Lower lobe of right lung (tissue), 2 donors: Measurements from ENCODE around the gene ASIC2. TPM values are rescaled to one million over a fixed set of nuclear protein-coding genes. Genes with fewer than 3 reads are reported as not detected.

Experiments
- ATAC-seq, 2 donors: fragments of 200-7000 bp; cut with Tn5 transposase; one replicate each; pipeline ENCODE4 v1.9.1; 2020 to 2022; ENCODE audit warnings: mild to moderate bottlenecking in 2 of 2, moderate library complexity in 2 of 2
- DNase-seq: peaks from one replicate; pipeline ENCODE4 v3.0.0-alpha.2; 2020
- H3K27ac ChIP-seq: fragments of 200-600 bp; one replicate; pipeline ENCODE4 v1.8.0; 2022
- H3K27me3 ChIP-seq: fragments of 200-600 bp; one replicate; pipeline ENCODE4 v1.8.0; 2022; ENCODE audit warnings: low read depth
- H3K36me3 ChIP-seq: fragments of 200-600 bp; one replicate; pipeline ENCODE4 v1.8.0; 2022; ENCODE audit warnings: mild to moderate bottlenecking
- H3K4me1 ChIP-seq: fragments of 200-600 bp; one replicate; pipeline ENCODE4 v1.8.0; 2022
- H3K4me3 ChIP-seq: fragments of 200-600 bp; one replicate; pipeline ENCODE4 v1.8.0; 2022; ENCODE audit warnings: mild to moderate bottlenecking
- H3K9me3 ChIP-seq: fragments of 200-600 bp; one replicate; pipeline ENCODE4 v1.8.0; 2022
- CTCF ChIP-seq: fragments of 200-600 bp; IDR thresholded peaks from one replicate; pipeline ENCODE4 v1.8.0; 2022; ENCODE audit warnings: antibody characterized with exemption, mild to moderate bottlenecking
- intact Hi-C: fragments of 100-400 bp; cut with DNase I; formaldehyde crosslinking; loops from one replicate; pipeline ENCODE4 v1.11.0; 2022
- total RNA-seq: library from RNA; stranded (reverse); fragmentation: NEBNext Ultra II Directional; extraction: Animal tissue kit (Norgen Biotek cat#: 25700); gene quantifications from one replicate; pipeline ENCODE4 v1.2.1, GENCODE V29; 2021
- donor health status: DM: no; HTN: yes; CAD: no; lungs with severe emphysema.

Gene ASIC2
- total RNA-seq, 1 donor from 2014 or later, result not detected

- no peak for TF ChIP-seq CTCF
- DNase-seq (no peak), ATAC-seq (no peak)
- H3K4me1 ChIP-seq, result no peaks in the 10 kb centered on the region
- H3K27ac ChIP-seq, result no peak overlapping the region
- no peaks in the 10 kb centered on the region for H3K9me3 ChIP-seq
- intact Hi-C loops, result no loop called here
- no peaks in the 10 kb centered on the region for H3K36me3 ChIP-seq
- no peaks in the 10 kb centered on the region for H3K27me3 ChIP-seq
- no peak overlapping the region for H3K4me3 ChIP-seq
Observed at GRCh38 chr17:33097411-33097810, 195.7 kb downstream of the ASIC2 start.

GRCh38 chr17:33096161-33096560 is 196.9 kb downstream of the ASIC2 start:
- Histone ChIP-seq H3K27ac (no peak overlapping the region), H3K36me3 (no peaks in the 10 kb centered on the region), H3K4me3 (no peak overlapping the region), H3K9me3 (no peaks in the 10 kb centered on the region), H3K27me3 (no peaks in the 10 kb centered on the region), H3K4me1 (no peaks in the 10 kb centered on the region)
- TF ChIP-seq CTCF, result no peak
- ATAC-seq, result no peak
- DNase-seq, result no peak
- intact Hi-C loops, result no loop called here

GRCh38 chr17:33091271-33091670 is 201.8 kb downstream of the ASIC2 start:
- H3K4me3 ChIP-seq, result no peak overlapping the region
- ATAC-seq (no peak), DNase-seq (no peak)
- TF ChIP-seq CTCF, result no peak
- H3K9me3 ChIP-seq, result no peaks in the 10 kb centered on the region
- H3K36me3 ChIP-seq, result no peaks in the 10 kb centered on the region
- no peaks in the 10 kb centered on the region for H3K4me1 ChIP-seq
- H3K27me3 ChIP-seq, result no peaks in the 10 kb centered on the region
- intact Hi-C loops, result no loop called here
- no peak overlapping the region for H3K27ac ChIP-seq

- TF ChIP-seq CTCF, result no peak
- H3K27me3 ChIP-seq, result no peaks in the 10 kb centered on the region
- no peaks in the 10 kb centered on the region for H3K36me3 ChIP-seq
- intact Hi-C loops, result no loop called here
- no peaks in the 10 kb centered on the region for H3K4me1 ChIP-seq
- no peak overlapping the region for H3K27ac ChIP-seq
- H3K9me3 ChIP-seq, result no peaks in the 10 kb centered on the region
- no peak for DNase-seq
- ATAC-seq, result no peak
- H3K4me3 ChIP-seq, result no peak overlapping the region
Observed at GRCh38 chr17:33090806-33091205, 202.3 kb downstream of the ASIC2 start.

GRCh38 chr17:33086878-33087277 is 206.2 kb downstream of the ASIC2 start:
- ATAC-seq (no peak), DNase-seq (no peak)
- intact Hi-C loops, result no loop called here
- Histone ChIP-seq H3K27ac (no peak overlapping the region), H3K36me3 (no peaks in the 10 kb centered on the region), H3K4me1 (no peaks in the 10 kb centered on the region), H3K4me3 (no peak overlapping the region), H3K9me3 (no peaks in the 10 kb centered on the region), H3K27me3 (peaks cover 10% of the 10 kb centered on the region)
- no peak for TF ChIP-seq CTCF

GRCh38 chr17:33086041-33086440 is 207.1 kb downstream of the ASIC2 start:
- Histone ChIP-seq H3K27me3 (peaks cover 10% of the 10 kb centered on the region), H3K27ac (no peak overlapping the region), H3K36me3 (no peaks in the 10 kb centered on the region), H3K4me3 (no peak overlapping the region), H3K4me1 (no peaks in the 10 kb centered on the region), H3K9me3 (no peaks in the 10 kb centered on the region)
- DNase-seq (no peak), ATAC-seq (no peak)
- no peak for TF ChIP-seq CTCF
- intact Hi-C loops, result no loop called here
